NCI-H1694 treated with DMSO at 0.1 percent for 48 hours (cell line): Measurements from ENCODE around the gene JAG1.

ENCODE experiments used
- DNase-seq: peaks from one replicate; lab custom pipeline; 2025; lab: John Stamatoyannopoulos, UW

The JAG1 gene

GRCh38 chr20:10652660-10653261, 21.0 kb downstream of the JAG1 start:
- DNase-seq: no peak

- no peak for DNase-seq
Measured at GRCh38 chr20:10652185-10652584, 21.6 kb downstream of the JAG1 start.

DNA sequence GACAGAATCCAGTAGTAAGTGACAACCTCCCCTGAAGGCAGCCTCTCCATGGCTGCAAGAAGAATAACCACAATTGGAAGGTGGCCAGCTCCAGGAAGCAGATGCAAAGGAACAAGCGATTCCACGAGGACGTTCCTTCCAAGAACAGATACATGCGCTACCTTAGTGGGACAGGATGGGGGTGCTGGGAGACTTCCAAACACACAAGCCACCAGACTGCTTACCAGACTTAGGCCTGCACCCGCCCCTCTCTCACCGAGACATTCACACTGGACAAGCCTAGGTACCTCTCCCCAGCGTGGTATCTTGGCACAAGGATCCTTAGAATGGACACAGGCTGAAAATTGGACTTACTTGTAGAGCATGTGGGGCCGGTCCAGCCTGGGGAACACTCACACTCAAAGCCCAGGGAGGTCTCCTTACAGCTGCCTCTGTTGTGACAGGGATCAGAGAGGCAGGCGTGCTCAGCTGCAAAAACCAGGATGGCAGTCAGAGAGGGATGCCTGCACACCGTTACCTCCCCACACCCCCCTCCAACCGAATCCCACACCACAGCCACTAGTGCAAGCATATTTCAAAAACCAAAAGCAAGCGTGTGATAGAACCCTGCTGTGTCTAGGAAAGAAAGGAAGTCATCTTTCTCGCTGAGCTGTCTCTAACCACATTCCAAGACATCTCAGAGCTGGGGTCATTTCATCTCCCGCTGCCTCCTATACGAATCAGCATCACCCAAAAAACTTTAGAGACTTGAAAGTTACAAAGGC, 22.4 kb downstream of the JAG1 start:
- DNase-seq: no peak

- no peak for DNase-seq
Measured at GRCh38 chr20:10649797-10650160, 24.0 kb downstream of the JAG1 start.

- DNase-seq: no peak
Measured at GRCh38 chr20:10649080-10649796, 24.6 kb downstream of the JAG1 start.

- no peak for DNase-seq
Measured at GRCh38 chr20:10648651-10649050, 25.1 kb downstream of the JAG1 start.

- DNase-seq: no peak
Measured at GRCh38 chr20:10647909-10648308, 25.9 kb downstream of the JAG1 start.

DNA sequence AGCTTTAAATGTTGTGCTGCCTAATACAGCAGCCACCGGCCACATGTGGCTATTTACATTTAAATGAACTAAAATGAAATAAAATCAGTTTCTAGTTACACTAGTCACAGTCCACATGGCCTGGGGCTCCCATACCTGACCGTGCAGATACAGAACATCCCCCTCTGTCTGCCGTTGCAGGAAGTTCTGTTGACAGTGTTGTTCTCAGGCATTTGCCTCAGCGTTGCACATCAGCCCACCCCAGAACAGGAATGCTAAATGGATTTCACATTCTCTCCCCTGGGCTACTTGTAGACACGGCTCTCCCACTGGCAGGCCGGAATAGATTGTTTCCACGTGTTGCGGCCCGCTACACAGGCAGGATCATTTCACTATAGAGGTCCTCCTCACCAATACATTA, 26.3 kb downstream of the JAG1 start:
- DNase-seq: no peak

DNA sequence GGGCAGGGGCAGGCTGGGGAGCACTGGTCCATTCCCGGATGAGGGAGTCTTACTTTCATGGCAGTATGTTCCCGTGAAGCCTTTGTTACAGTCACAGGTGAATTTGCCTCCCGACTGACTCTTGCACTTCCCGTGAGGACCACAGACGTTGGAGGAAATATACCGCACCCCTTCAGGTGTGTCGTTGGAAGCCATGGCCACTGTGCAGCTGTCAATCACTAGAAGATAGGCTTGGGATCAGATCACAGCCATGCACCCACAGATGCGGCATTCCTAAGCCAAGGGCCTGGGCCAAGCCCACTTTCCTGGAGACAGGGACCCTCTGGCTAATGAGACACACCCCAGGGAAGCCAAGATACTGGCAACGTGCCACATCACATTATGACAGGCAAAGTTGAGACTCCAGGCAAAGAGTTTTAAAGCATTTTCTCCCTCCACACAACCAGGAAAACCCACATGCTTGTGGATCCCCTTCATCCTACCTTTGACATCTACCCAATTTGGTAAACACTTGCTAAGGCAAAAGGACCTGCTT, 26.8 kb downstream of the JAG1 start:
- no peak for DNase-seq

- DNase-seq: no peak
Measured at GRCh38 chr20:10646006-10646405, 27.8 kb downstream of the JAG1 start.

DNA sequence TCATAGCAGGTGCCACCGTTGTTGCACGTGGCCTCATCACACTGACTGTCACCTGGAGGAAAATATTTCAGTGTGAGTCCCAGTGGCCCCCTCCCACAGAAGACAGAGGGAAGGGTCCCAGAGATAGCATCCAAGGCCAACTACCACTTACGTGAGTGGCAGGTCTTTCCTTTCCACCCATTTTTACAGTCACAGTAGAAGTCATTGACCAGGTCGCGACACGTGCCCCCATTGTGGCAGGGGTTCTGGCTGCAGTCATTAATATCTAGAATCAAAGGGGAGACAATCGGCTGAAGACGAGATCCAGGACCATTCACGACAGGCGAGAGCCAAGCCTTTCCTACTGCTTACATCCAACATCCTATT, 28.6 kb downstream of the JAG1 start:
- DNase-seq: no peak

GRCh38 chr20:10644458-10645204, 29.2 kb downstream of the JAG1 start:
- no peak for DNase-seq

DNA sequence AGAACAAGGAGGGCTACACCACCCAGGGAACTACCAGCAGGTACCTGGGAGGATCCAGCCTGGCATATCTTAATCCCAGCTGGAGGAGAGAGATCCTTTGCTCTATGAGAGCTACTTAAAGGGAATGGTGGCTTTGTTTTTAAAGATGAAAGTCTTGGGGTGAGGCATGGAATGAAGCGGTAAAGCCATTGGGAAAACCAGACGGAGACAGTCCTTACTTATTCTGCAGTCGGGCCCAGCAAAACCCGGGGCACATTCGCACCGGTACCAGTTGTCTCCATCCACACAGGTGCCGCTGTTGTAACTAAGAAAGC, 30.3 kb downstream of the JAG1 start:
- no peak for DNase-seq

GRCh38 chr20:10642856-10643559, 30.8 kb downstream of the JAG1 start:
- no peak for DNase-seq

- DNase-seq: no peak
Measured at GRCh38 chr20:10641893-10642292, 31.9 kb downstream of the JAG1 start.

DNA sequence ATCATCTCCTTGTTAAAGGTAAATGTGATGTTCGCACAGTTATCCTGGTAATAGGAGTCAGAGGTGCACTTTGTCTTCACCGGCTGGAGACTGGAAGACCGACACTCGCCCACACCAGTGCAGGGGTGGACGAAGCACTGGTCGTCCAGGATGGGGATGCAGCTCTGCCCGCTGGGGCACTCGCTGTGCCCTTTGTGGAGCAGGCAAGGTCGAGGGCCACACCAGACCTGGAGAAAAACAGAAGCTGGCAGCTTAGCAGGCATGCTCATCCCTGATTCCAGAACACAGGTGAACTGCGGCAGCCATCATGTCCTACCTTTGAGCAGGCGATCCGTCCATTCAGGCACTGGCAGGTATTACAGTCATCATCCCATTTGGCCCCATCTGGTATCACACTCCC, 32.3 kb downstream of the JAG1 start:
- no peak for DNase-seq

DNA sequence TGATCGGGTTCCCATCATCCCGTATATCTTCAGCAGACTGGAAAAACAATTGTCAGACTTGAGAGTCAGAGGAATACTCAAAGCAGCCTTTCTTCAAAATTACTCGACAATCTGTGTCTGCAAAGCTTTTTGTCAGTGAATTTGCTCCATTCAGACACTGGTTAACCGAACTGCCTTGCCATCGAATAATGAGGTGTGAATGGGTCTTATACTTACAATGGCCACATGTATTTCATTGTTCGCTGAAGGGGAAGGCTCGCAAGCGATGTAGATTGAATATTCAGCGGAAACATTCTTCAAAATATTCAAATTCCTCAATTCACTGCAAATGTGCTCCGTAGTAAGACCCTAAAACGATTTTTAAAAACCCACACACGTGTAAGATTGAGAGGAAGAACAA, 32.9 kb downstream of the JAG1 start:
- no peak for DNase-seq

DNA sequence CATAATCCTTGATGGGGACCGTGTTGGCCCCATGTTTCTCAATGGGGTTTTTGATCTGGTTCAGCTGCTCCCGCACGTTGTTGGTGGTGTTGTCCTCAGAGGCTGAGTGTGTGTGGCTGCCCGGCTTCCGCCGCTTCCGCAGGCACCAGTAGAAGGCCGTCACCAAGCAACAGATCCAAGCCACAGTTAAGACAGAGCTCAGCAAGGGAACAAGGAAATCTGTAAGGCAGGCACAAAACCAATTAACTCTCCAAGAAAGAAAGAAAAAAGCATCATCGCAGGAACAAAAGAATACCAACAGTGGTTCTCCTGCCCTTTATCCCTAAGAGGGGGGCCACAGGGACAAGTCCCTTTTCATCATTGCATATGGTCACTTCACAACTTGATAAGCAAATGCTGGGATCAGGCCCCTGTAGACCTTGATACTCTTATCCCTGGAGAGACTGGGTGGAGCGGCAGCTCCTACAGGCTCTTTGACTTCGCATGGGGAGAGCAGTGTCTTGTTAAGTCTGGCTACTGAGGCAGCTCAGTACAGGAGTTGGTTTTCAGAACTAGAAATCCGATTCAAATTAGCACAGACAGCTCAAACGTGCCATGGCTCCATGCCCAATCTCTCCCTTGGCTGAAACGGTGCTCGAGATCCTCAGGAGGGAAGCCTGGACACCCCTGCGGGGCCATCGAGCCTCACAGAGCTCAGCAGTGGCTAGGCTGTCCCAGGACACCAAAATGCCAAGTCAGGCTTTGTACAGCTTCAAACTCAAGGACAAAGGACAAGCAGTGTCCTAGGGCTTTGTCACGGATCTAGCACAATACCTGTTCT, 33.9 kb downstream of the JAG1 start:
- DNase-seq: no peak

DNA sequence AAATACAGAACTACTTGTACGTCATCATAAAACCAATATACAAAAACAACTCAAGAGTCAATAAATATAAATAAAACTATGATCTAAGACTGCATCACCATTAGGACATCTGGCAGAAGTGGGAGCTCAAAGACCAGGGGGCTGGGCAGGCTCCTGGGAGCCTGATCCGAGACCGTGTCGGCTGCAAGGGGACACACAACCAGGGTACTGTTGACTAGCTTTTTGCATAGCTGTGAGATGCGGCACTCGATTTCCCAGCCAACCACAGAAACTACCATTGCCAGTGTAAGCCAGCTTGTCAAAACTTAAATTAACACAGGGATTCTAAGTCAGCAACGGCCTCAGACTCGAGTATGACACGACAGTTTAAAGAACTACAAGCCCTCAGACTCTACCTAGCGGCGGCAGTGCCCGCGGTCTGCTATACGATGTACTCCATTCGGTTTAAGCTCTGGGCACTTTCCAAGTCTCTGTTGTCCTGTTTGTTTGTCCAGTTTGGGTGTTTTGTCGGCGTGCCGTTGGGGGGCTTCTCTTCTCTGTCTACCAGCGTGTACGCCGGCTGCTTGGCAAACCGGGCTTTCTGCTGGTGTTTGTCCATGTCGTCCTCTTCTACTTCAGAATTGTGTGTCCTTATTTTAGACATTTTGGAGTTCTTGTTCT, 34.6 kb downstream of the JAG1 start:
- no peak for DNase-seq

- no peak for DNase-seq
Measured at GRCh38 chr20:10637563-10637962, 36.2 kb downstream of the JAG1 start.
